MM.1S (cell line): ENCODE measurements around the gene FSIP1.

Experiments used
- CTCF ChIP-seq: fragments of 300-600 bp; sonication (generic); IDR thresholded peaks from 2 replicates; pipeline ENCODE4 v1.5.1; 2016; ENCODE audit warnings: antibody characterized with exemption, low read length, mixed read lengths
- EZH2 ChIP-seq: fragments of 300-600 bp; sonication (generic); optimal IDR thresholded peaks from 2 replicates; pipeline ENCODE3; 2017; ENCODE audit warnings: low read depth, mild to moderate bottlenecking, antibody characterized with exemption, low read length, mixed read lengths
- EZH2phosphoT487 ChIP-seq: fragments of 300-600 bp; sonication (generic); IDR thresholded peaks from 2 replicates; pipeline ENCODE4 v1.6.1; 2018; ENCODE audit warnings: antibody characterized with exemption, low read length

DNA sequence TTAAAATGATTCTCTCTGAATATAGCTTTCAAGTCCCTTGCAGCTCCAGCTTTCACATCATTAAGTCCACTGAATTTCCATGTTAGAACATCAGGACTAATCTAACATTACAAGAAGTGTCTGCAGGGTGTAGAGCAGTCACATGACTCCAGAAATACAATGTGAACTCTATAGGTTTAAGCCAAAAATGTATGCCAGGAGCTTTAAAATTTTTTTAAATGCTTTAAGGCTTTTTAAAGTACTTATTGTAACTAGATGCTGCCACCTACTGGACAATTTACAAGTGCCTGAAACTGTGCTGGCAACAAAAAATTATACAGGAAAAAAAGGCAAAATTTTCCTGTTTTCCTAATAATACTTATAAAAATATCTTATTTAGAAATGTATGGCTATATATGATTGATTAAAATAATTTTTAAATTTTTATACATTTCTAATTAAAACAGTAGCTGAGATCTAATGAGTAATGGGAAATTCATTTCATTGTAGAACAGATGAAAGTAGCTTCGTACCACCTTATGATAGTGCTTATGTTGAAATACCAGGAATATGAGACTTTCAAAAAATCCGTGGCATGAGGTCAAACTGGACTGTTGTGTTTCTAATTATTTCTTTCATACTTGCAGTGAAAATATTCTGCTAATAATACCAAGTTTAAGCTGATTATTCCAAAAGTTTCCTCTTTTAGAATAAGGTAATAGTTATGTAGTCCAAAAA is 25.7 kb downstream of the FSIP1 start:
- peak; percentile 61 for TF ChIP-seq CTCF
- TF ChIP-seq EZH2: no peak
- TF ChIP-seq EZH2phosphoT487: no peak
